Measurements from ENCODE around the gene SERINC2. TPM values are rescaled to one million over a fixed set of nuclear protein-coding genes. Genes with fewer than 3 reads are reported as not detected.

Gene SERINC2
- total and polyA plus RNA-seq, 10 of the 15 experiments (the other 5 are each of a cell fraction or from before 2014, with no cell fraction given) = 0.02 to 9.4 (median 0.50) TPM

DNA sequence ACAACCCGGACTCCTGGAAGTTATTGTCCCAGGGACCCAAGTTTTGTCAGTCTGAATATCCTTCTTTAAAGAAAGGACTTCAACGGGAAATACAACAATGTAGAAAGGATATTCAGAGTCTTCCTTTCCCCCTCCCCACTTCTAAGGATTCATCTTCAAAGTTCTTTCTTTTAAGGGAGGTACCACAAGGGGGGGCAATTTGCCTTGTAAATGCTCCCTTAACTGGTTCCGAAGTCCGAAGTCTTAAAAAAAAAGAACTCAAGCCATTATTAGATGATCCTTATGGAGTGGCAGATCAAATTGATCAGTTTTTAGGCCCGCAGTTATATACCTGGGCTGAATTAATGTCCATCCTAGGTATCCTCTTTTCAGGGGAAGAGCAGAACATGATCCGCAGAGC, 47.0 kb downstream of the SERINC2 start:
- TF ChIP-seq, protein P1, sequence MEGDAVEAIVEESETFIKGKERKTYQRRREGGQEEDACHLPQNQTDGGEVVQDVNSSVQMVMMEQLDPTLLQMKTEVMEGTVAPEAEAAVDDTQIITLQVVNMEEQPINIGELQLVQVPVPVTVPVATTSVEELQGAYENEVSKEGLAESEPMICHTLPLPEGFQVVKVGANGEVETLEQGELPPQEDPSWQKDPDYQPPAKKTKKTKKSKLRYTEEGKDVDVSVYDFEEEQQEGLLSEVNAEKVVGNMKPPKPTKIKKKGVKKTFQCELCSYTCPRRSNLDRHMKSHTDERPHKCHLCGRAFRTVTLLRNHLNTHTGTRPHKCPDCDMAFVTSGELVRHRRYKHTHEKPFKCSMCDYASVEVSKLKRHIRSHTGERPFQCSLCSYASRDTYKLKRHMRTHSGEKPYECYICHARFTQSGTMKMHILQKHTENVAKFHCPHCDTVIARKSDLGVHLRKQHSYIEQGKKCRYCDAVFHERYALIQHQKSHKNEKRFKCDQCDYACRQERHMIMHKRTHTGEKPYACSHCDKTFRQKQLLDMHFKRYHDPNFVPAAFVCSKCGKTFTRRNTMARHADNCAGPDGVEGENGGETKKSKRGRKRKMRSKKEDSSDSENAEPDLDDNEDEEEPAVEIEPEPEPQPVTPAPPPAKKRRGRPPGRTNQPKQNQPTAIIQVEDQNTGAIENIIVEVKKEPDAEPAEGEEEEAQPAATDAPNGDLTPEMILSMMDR (IDR thresholded peaks at IDR 0.05 in 2 of 3, conservative IDR thresholded peaks at IDR 0.05 in 1 of 3; ENCODE audit: control insufficient read depth in 2 of 3, extremely low read depth in 1 of 3, insufficient read depth in 1 of 3, low read depth in 3 of 3, low read length in 3 of 3) = peak in 1 of 3 experiments; percentile 7; a peak in 1 of 6 replicates
- TF ChIP-seq, protein P2, sequence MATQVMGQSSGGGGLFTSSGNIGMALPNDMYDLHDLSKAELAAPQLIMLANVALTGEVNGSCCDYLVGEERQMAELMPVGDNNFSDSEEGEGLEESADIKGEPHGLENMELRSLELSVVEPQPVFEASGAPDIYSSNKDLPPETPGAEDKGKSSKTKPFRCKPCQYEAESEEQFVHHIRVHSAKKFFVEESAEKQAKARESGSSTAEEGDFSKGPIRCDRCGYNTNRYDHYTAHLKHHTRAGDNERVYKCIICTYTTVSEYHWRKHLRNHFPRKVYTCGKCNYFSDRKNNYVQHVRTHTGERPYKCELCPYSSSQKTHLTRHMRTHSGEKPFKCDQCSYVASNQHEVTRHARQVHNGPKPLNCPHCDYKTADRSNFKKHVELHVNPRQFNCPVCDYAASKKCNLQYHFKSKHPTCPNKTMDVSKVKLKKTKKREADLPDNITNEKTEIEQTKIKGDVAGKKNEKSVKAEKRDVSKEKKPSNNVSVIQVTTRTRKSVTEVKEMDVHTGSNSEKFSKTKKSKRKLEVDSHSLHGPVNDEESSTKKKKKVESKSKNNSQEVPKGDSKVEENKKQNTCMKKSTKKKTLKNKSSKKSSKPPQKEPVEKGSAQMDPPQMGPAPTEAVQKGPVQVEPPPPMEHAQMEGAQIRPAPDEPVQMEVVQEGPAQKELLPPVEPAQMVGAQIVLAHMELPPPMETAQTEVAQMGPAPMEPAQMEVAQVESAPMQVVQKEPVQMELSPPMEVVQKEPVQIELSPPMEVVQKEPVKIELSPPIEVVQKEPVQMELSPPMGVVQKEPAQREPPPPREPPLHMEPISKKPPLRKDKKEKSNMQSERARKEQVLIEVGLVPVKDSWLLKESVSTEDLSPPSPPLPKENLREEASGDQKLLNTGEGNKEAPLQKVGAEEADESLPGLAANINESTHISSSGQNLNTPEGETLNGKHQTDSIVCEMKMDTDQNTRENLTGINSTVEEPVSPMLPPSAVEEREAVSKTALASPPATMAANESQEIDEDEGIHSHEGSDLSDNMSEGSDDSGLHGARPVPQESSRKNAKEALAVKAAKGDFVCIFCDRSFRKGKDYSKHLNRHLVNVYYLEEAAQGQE (IDR thresholded peaks at IDR 0.05; ENCODE audit: low read depth, low read length) = no peak
- TF ChIP-seq RELA (IDR thresholded peaks at IDR 0.05; ENCODE audit: borderline replicate concordance, partially characterized antibody) = no peak
- TF ChIP-seq TCF3 (IDR thresholded peaks at IDR 0.05; ENCODE audit: borderline replicate concordance, insufficient read depth, low read depth, low read length) = no peak
- TF ChIP-seq LARP7 (IDR thresholded peaks at IDR 0.05) = no peak
- no peak for TF ChIP-seq IRF4 (IDR thresholded peaks at IDR 0.05; ENCODE audit: low read depth, low read length)
- TF ChIP-seq SREBF1 (IDR thresholded peaks at IDR 0.05; ENCODE audit: low read length) = no peak
- TF ChIP-seq, protein P3, sequence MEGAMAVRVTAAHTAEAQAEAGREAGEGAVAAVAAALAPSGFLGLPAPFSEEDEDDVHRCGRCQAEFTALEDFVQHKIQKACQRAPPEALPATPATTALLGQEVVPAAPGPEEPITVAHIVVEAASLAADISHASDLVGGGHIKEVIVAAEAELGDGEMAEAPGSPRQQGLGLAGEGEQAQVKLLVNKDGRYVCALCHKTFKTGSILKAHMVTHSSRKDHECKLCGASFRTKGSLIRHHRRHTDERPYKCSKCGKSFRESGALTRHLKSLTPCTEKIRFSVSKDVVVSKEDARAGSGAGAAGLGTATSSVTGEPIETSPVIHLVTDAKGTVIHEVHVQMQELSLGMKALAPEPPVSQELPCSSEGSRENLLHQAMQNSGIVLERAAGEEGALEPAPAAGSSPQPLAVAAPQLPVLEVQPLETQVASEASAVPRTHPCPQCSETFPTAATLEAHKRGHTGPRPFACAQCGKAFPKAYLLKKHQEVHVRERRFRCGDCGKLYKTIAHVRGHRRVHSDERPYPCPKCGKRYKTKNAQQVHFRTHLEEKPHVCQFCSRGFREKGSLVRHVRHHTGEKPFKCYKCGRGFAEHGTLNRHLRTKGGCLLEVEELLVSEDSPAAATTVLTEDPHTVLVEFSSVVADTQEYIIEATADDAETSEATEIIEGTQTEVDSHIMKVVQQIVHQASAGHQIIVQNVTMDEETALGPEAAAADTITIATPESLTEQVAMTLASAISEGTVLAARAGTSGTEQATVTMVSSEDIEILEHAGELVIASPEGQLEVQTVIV (IDR thresholded peaks at IDR 0.05; ENCODE audit: borderline replicate concordance, partially characterized antibody) = no peak
- TF ChIP-seq SMC3 (IDR thresholded peaks at IDR 0.05; ENCODE audit: borderline replicate concordance, low read length) = peak; percentile 30; the same call in 1 of the 2 replicates
- TF ChIP-seq NR2F1 (conservative IDR thresholded peaks at IDR 0.05) = no peak
- no peaks in the 10 kb centered on the region for H4K20me1 ChIP-seq (ENCODE audit: control insufficient read depth, insufficient read depth)
- RAD21 ChIA-PET (ENCODE audit: unreplicated experiment) = interaction anchor here (0.7 to 4.2 kb wide), 5 partner anchors 46 to 89 kb away, joined by 3 to 35 read pairs (median 7); no protein-coding TSS in a partner anchor
- intact Hi-C loops (cut with micrococcal nuclease; ENCODE audit: unreplicated experiment) (loop anchor here (5.0 kb wide), 2 partner anchors 47 to 87 kb away; no protein-coding TSS in a partner anchor), in situ Hi-C loops (cut with MboI) (no loop called here)
- ATAC-seq = no peak
- FAIRE-seq = no peak
- H3K27ac ChIP-seq (ENCODE audit: control insufficient read depth, insufficient read depth) = no peak overlapping the region
- H3K9me3 ChIP-seq (replicated peaks; ENCODE audit: control insufficient read depth, insufficient read depth, low read length) = peaks cover 12% of the 10 kb centered on the region
- BruUV-seq (replicated peaks) = no TSS peak
- SMC1A ChIA-PET (ENCODE audit: uncharacterized antibody, unreplicated experiment) = interaction anchor here (0.6 to 4.2 kb wide), 4 partner anchors 8 to 89 kb away, joined by 3 to 44 read pairs (median 20); no protein-coding TSS in a partner anchor
- H3K79me2 ChIP-seq (ENCODE audit: control insufficient read depth, insufficient read depth, low read length) = no peaks in the 10 kb centered on the region
- no peak overlapping the region for H2AFZ ChIP-seq (ENCODE audit: control insufficient read depth, low read depth, low read length)
- no peak for DNase-seq (ENCODE audit: low read depth, low spot score)
- CTCF ChIA-PET = interaction anchor here (1.6 to 4.2 kb wide), 5 partner anchors 13 to 135 kb away, joined by 4 to 55 read pairs (median 14); no protein-coding TSS in a partner anchor
- H3K4me3 ChIP-seq = no peak overlapping the region
- H3K9ac ChIP-seq (ENCODE audit: control insufficient read depth, insufficient read depth, low read length) = no peak overlapping the region
- H3K4me2 ChIP-seq (ENCODE audit: control insufficient read depth, insufficient read depth) = no peak overlapping the region
- H3K36me3 ChIP-seq (ENCODE audit: control insufficient read depth in 2 of 2, insufficient read depth in 2 of 2, low read length in 1 of 2) = no peaks in the 10 kb centered on the region
- H3K27me3 ChIP-seq (replicated peaks in 1 of 2; ENCODE audit: control insufficient read depth in 2 of 2, insufficient read depth in 2 of 2, low read length in 1 of 2) = no peaks in the 10 kb centered on the region
- POLR2A ChIA-PET = interaction anchor here (1.4 kb wide), 2 partner anchors 17 to 89 kb away, joined by 3 to 4 read pairs; no protein-coding TSS in a partner anchor
- no peaks in the 10 kb centered on the region for H3K4me1 ChIP-seq (ENCODE audit: control insufficient read depth, insufficient read depth, low read length)
- 13% methylated on average over 6 of the region's 6 CpGs for WGBS (ENCODE audit: insufficient coverage, insufficient replicate concordance, low lambda C conversion rate, missing lambda C conversion rate)
